ENCODE results near the gene AIMP1. TPM values are rescaled to one million over a fixed set of nuclear protein-coding genes. Genes with fewer than 3 reads are reported as not detected.
"Not testable (repeated sequence)": the region's sequence is repeated elsewhere in the genome, so short reads cannot be mapped to it uniquely, and the experiment has no call there.

Gene AIMP1
- total RNA-seq, 1 donor from 2014 or later, result 46.8 TPM

GRCh38 chr4:106317815-106318214 lies 1.5 kb downstream of the AIMP1 start:
- H3K27ac Mint-ChIP-seq (ENCODE audit: unreplicated experiment), result no peak overlapping the region
- H3K4me1 Mint-ChIP-seq (ENCODE audit: low read depth, unreplicated experiment), result peaks cover 15% of the 10 kb centered on the region
- no peaks in the 10 kb centered on the region for H3K36me3 ChIP-seq (ENCODE audit: insufficient read depth, low read length)
- peaks cover 20% of the 10 kb centered on the region for H3K4me1 ChIP-seq (ENCODE audit: insufficient read depth, low read length)
- H3K9me3 ChIP-seq (ENCODE audit: insufficient read depth, low read depth, low read length), result no peaks in the 10 kb centered on the region
- H3K27me3 Mint-ChIP-seq (ENCODE audit: low read depth, unreplicated experiment), result no peaks in the 10 kb centered on the region
- peaks cover 4% of the 10 kb centered on the region for H4K20me1 ChIP-seq (ENCODE audit: insufficient read depth, low read length)
- DNase-seq (ENCODE audit: low read depth) (no peak), FAIRE-seq (no peak)
- peak overlapping the region; percentile 93 for H3K4me2 ChIP-seq (ENCODE audit: low read length)
- H2AFZ ChIP-seq (ENCODE audit: low read depth, low read length), result no peak overlapping the region
- TF ChIP-seq CTCF (IDR thresholded peaks at IDR 0.05; ENCODE audit: insufficient read depth, low read depth, low read length) (no peak), EZH2 (IDR thresholded peaks at IDR 0.05; ENCODE audit: insufficient read depth, low read length) (no peak)
- peaks cover 87% of the 10 kb centered on the region for H3K79me2 ChIP-seq (ENCODE audit: insufficient read depth, low read length)
- H3K9me3 Mint-ChIP-seq (ENCODE audit: unreplicated experiment), result no peaks in the 10 kb centered on the region
- peak overlapping the region; percentile 92 for H3K4me3 ChIP-seq (ENCODE audit: insufficient read depth, low read depth, low read length)
- peak overlapping the region; percentile 97 for H3K9ac ChIP-seq (ENCODE audit: low read length)
- H3K27ac ChIP-seq (ENCODE audit: low read depth, low read length), result peak overlapping the region; percentile 99
- no peaks in the 10 kb centered on the region for H3K27me3 ChIP-seq (ENCODE audit: insufficient read depth, low read length)
- H3K4me3 Mint-ChIP-seq (ENCODE audit: unreplicated experiment), result no peak overlapping the region
- H3K36me3 Mint-ChIP-seq (ENCODE audit: low read depth, unreplicated experiment), result peaks cover 2% of the 10 kb centered on the region

GRCh38 chr4:106318511-106318910 lies 2.2 kb downstream of the AIMP1 start:
- peaks cover 2% of the 10 kb centered on the region for H3K36me3 Mint-ChIP-seq (ENCODE audit: low read depth, unreplicated experiment)
- H4K20me1 ChIP-seq (ENCODE audit: insufficient read depth, low read length), result peaks cover 5% of the 10 kb centered on the region
- peak overlapping the region; percentile 93 for H3K4me2 ChIP-seq (ENCODE audit: low read length)
- peaks cover 15% of the 10 kb centered on the region for H3K4me1 Mint-ChIP-seq (ENCODE audit: low read depth, unreplicated experiment)
- H3K27ac Mint-ChIP-seq (ENCODE audit: unreplicated experiment), result no peak overlapping the region
- no peak overlapping the region for H3K4me3 ChIP-seq (ENCODE audit: insufficient read depth, low read depth, low read length)
- H3K79me2 ChIP-seq (ENCODE audit: insufficient read depth, low read length), result peaks cover 87% of the 10 kb centered on the region
- TF ChIP-seq EZH2 (IDR thresholded peaks at IDR 0.05; ENCODE audit: insufficient read depth, low read length), result no peak
- TF ChIP-seq CTCF (IDR thresholded peaks at IDR 0.05; ENCODE audit: insufficient read depth, low read depth, low read length), result no peak
- no peaks in the 10 kb centered on the region for H3K9me3 Mint-ChIP-seq (ENCODE audit: unreplicated experiment)
- H3K27ac ChIP-seq (ENCODE audit: low read depth, low read length), result no peak overlapping the region
- no peak for DNase-seq (ENCODE audit: low read depth)
- no peaks in the 10 kb centered on the region for H3K9me3 ChIP-seq (ENCODE audit: insufficient read depth, low read depth, low read length)
- H3K27me3 ChIP-seq (ENCODE audit: insufficient read depth, low read length), result no peaks in the 10 kb centered on the region
- H3K4me1 ChIP-seq (ENCODE audit: insufficient read depth, low read length), result peaks cover 16% of the 10 kb centered on the region
- H3K9ac ChIP-seq (ENCODE audit: low read length), result no peak overlapping the region
- H3K4me3 Mint-ChIP-seq (ENCODE audit: unreplicated experiment), result no peak overlapping the region
- H3K36me3 ChIP-seq (ENCODE audit: insufficient read depth, low read length), result no peaks in the 10 kb centered on the region
- no peaks in the 10 kb centered on the region for H3K27me3 Mint-ChIP-seq (ENCODE audit: low read depth, unreplicated experiment)
- FAIRE-seq, result no peak
- no peak overlapping the region for H2AFZ ChIP-seq (ENCODE audit: low read depth, low read length)

- Mint-ChIP-seq H3K27me3 (ENCODE audit: low read depth, unreplicated experiment) (no peaks in the 10 kb centered on the region), H3K4me1 (ENCODE audit: low read depth, unreplicated experiment) (peaks cover 8% of the 10 kb centered on the region), H3K4me3 (ENCODE audit: unreplicated experiment) (no peak overlapping the region), H3K27ac (ENCODE audit: unreplicated experiment) (no peak overlapping the region), H3K36me3 (ENCODE audit: low read depth, unreplicated experiment) (peaks cover 2% of the 10 kb centered on the region), H3K9me3 (ENCODE audit: unreplicated experiment) (no peaks in the 10 kb centered on the region)
- H3K4me3 ChIP-seq (ENCODE audit: insufficient read depth, low read depth, low read length), result no peak overlapping the region
- no peak for FAIRE-seq
- peaks cover 5% of the 10 kb centered on the region for H4K20me1 ChIP-seq (ENCODE audit: insufficient read depth, low read length)
- peaks cover 83% of the 10 kb centered on the region for H3K79me2 ChIP-seq (ENCODE audit: insufficient read depth, low read length)
- no peak overlapping the region for H3K9ac ChIP-seq (ENCODE audit: low read length)
- H3K27ac ChIP-seq (ENCODE audit: low read depth, low read length), result no peak overlapping the region
- no peak overlapping the region for H2AFZ ChIP-seq (ENCODE audit: low read depth, low read length)
- no peaks in the 10 kb centered on the region for H3K27me3 ChIP-seq (ENCODE audit: insufficient read depth, low read length)
- TF ChIP-seq CTCF (IDR thresholded peaks at IDR 0.05; ENCODE audit: insufficient read depth, low read depth, low read length) (no peak), EZH2 (IDR thresholded peaks at IDR 0.05; ENCODE audit: insufficient read depth, low read length) (no peak)
- no peak for DNase-seq (ENCODE audit: low read depth)
- peaks cover 11% of the 10 kb centered on the region for H3K4me1 ChIP-seq (ENCODE audit: insufficient read depth, low read length)
- no peaks in the 10 kb centered on the region for H3K36me3 ChIP-seq (ENCODE audit: insufficient read depth, low read length)
- H3K4me2 ChIP-seq (ENCODE audit: low read length), result no peak overlapping the region
- no peaks in the 10 kb centered on the region for H3K9me3 ChIP-seq (ENCODE audit: insufficient read depth, low read depth, low read length)
These were observed 3.9 kb downstream of the AIMP1 start for GRCh38 chr4:106320235-106320634.

GRCh38 chr4:106321168-106321567 lies 4.8 kb downstream of the AIMP1 start:
- H3K36me3 ChIP-seq (ENCODE audit: insufficient read depth, low read length); DNase-seq (ENCODE audit: low read depth); H3K27me3 Mint-ChIP-seq (ENCODE audit: low read depth, unreplicated experiment); H3K9me3 Mint-ChIP-seq (ENCODE audit: unreplicated experiment); H3K27me3 ChIP-seq (ENCODE audit: insufficient read depth, low read length); H3K9ac ChIP-seq (ENCODE audit: low read length); H3K4me1 Mint-ChIP-seq (ENCODE audit: low read depth, unreplicated experiment); H3K4me2 ChIP-seq (ENCODE audit: low read length); H4K20me1 ChIP-seq (ENCODE audit: insufficient read depth, low read length); H3K9me3 ChIP-seq (ENCODE audit: insufficient read depth, low read depth, low read length); H3K4me3 ChIP-seq (ENCODE audit: insufficient read depth, low read depth, low read length); FAIRE-seq; H3K36me3 Mint-ChIP-seq (ENCODE audit: low read depth, unreplicated experiment); H3K4me3 Mint-ChIP-seq (ENCODE audit: unreplicated experiment); H2AFZ ChIP-seq (ENCODE audit: low read depth, low read length); H3K27ac ChIP-seq (ENCODE audit: low read depth, low read length); H3K27ac Mint-ChIP-seq (ENCODE audit: unreplicated experiment): not testable (repeated sequence)
- Histone ChIP-seq H3K4me1 (ENCODE audit: insufficient read depth, low read length) (peaks cover 10% of the 10 kb centered on the region), H3K79me2 (ENCODE audit: insufficient read depth, low read length) (peaks cover 74% of the 10 kb centered on the region)

All from astrocyte (in vitro differentiated cells and primary cell).